GM19328 (cell line): Measurements from ENCODE around the gene LUZP2.

ENCODE experiments used
- ATAC-seq: cut with Tn5 transposase; IDR thresholded peaks from one replicate; pipeline ENCODE4 v1.9.1; 2021; ENCODE audit warnings: mild to moderate bottlenecking, moderate library complexity; ENCODE audit not compliant: unreplicated experiment

Gene LUZP2

DNA sequence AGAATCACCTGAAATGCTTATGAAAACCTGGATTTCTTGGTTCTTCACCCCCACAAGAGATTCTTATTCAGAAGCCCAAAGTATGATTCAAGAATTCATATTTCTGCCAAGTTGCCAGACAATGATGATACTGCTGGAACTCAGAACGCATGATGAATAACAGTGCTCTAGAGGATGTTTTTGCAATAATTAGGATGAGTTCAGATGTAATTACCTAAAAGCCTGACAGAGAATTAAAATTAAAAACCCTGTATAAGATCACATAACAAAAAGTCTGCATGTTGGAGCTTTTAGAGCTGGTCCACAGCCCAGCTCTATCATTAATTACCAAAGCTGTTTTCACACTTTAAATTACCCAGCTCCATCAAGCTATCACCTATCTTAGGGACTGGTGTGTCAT is 211.8 kb downstream of the LUZP2 start:
- ATAC-seq: no peak

DNA sequence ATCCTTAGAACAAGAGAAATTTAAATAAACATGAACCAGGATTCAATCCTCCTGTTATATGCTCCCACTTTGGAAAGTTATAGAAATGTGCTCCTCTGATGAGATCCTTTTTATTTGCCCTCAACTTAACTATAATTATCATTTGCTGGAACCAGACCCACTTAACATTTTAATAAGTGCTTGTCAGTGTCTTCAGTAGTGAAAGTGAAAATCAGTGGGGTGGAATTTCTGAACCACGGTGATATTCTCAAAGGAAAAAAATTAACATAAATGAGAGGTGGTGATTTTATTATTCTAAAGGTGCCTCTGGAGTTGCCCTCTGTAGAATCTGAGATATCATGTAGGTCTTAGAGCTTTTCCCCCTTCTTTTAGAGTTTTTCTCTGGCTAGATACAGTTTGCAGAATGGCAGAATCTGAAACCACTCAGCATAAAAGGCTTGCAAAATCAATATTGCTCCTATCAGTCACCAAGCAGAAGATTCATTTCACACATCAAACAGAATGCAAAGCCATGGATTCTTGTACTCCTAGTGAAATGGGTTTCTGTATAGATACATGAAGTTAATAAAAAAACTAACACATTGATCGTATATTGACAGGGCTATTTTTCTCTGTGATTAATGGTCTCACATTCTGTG is 213.2 kb downstream of the LUZP2 start:
- ATAC-seq: no peak

DNA sequence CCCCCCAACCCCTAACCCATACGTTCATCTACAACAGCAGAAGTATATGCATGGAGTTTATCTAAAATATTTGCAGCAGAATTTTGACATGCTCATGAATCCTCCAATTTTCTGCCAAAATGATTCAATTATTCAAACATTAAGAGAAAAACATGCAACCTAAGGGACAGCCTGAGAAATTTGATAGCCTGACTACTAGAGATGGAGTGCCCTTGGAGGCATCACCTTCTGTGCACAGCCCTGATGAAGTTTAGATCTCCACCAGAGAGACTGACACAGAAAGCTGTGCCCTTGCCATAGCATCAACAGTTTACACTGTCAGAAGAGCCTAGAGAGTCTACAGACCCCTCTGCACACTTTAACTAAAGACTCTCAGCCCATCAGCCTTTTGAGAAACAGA is 217.7 kb downstream of the LUZP2 start:
- no peak for ATAC-seq

- ATAC-seq: no peak
Measured at GRCh38 chr11:24716403-24716802, 219.6 kb downstream of the LUZP2 start.

DNA sequence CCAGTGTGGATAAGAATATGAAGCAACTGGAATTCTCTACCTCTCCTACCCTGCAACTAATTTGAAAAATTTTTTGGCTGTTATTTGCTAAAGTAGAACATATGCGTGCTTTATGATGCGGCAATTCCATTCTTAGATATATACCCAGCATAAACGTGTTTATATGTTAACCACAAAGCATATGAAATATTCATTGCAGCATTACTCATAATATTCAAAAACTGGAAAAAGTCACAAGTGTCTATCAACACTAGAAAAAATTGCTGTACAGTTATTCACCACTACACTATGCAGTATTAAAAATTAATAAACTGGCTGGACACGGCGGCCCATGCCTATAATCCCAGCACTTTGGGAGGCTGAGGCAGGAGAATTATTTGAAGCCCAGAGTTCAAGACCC is 226.4 kb downstream of the LUZP2 start:
- no peak for ATAC-seq

DNA sequence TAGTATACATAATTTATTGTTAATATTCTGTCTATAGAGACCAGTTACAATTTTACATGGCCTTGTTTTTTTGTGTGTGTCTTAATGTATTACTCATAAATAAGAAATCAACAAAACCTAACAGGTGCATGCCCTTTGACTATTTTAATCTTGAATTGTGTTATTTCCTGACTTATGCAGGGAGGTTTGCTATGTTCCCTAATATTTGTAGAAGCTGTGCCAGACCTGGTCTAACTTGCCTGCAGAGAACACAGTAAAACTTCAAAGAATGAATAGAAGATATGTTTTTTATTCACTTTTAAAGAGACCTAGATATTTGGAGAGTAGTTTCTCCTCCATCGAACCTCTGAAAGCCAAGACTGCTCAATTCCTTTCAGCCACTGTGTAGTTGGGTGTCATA is 234.7 kb downstream of the LUZP2 start:
- ATAC-seq: no peak

DNA sequence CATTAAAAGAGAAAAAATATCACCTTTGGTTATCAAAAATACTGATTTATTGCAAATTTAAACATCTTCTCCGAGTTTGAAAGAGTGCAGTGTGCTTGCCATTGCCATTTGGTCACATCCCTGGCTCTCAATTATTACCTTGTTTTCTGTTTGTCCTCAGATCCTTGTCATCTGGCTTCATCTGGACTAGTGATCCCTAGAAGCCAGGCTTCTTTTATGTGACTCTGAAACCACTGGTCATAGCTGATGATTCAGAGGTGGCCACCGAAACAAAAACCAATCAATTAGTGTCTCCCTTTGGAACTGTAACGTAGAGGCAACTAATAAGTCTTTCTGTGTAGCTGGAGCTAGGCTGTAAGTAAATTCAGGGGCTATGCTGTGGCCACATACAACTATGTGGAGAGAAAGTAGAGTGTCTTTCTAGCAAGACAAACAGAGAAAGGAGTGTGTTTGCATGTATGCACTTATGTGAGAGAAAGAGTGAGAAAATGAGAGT is 237.9 kb downstream of the LUZP2 start:
- no peak for ATAC-seq

DNA sequence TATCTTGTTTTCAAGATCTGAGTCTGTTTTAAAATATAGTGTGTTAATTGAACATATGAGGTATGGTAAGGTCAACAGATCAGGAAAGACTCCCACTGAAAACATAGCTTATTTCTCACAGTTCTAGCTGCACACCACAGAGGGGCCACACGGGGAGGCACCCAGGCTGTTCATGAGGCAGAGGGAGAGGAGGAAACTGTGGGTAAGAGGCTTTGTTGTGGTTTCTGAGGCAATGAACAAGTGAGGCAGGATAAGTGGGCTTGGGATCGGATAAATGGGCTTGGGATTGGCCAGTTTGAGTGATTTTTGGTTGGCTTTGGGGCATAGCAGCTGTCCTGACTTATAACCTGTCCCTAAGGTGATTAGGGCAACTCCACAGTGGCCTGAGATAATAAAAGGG is 242.1 kb downstream of the LUZP2 start:
- ATAC-seq: no peak

DNA sequence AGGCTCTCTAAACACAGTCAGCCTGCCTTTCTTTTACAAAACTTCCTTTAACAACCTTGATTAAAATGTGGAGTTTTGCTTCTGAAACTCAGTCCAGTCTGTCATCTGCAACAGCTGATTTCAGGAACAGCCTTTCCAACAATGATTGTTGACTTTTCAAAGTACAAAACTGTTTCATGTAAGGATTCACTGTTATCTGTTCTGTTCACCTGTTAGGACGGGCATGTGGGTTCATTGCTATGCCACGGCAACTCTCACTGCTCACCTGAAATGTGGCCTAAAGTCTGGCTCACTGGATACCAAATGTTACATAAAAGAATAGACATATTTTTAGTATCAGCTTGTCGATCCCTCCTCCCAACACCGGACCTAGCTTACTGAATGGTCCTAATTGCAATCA is 242.8 kb downstream of the LUZP2 start:
- no peak for ATAC-seq

GRCh38 chr11:24747275-24748251 is 250.7 kb downstream of the LUZP2 start:
- no peak for ATAC-seq

- ATAC-seq: no peak
Measured at GRCh38 chr11:24748261-24748660, 251.4 kb downstream of the LUZP2 start.

DNA sequence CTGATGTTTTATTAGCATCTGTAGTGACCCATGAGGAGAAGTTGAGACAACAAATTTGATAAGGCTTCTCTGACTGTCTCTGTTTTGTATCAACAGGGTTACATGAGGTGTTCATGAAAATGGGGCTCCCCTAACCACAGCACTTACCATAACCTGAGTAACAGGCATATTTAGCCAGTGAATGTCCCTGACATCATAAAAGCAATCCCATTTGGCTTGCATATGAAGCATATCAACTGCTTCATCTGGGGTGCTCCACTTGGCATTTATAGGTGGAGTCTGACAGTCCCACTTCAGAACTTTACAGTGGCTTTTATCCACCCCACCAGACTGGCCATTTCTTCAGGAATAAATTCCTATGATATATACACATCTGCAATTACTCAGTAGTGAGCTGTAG is 257.6 kb downstream of the LUZP2 start:
- no peak for ATAC-seq

DNA sequence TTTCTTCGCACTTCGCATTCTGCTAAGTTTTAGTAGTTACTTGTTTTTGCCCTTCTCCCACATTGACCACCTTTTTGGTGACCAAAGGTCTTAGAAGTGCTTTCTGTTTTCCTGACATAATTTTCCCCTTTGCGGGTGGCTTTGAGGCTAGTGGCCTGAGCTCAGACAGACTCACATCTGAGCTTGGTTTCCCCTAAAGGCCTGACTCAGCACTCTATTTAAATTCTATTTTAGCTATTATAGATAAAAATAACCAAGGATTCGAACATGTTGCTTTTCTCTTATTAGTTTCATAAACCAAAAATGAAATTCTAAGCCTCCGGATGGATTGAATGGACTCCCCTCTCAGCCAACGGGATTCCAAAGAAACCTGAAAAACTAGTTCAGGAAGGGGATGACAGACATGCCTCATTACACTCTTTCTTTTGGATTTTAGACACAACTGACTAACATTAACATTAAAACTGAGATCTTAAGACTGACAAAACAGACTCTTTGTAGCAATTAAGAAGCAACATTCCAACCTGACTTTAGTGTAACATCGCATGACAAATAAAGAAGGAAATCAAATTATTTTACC is 258.5 kb downstream of the LUZP2 start:
- ATAC-seq: no peak

DNA sequence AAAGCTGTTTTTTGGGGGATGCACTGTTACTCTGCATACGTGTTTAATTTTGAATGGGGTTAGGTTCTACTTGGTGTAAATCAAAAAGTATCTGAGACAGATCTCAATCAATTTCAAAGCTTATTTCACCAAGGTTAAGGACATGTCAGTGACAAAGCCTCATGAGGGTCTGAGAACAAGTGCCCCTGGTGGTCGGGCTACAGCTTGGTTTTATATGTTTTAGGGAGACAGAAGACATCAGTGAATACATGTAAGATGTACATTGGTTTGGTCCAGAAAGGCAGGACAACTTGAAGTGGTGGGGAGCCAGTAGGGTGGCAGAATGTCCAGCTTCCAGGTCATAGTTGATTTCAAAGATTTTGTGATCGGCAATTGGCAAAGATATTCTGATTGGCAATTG is 262.9 kb downstream of the LUZP2 start:
- no peak for ATAC-seq

GRCh38 chr11:24760681-24761080 is 263.8 kb downstream of the LUZP2 start:
- no peak for ATAC-seq

DNA sequence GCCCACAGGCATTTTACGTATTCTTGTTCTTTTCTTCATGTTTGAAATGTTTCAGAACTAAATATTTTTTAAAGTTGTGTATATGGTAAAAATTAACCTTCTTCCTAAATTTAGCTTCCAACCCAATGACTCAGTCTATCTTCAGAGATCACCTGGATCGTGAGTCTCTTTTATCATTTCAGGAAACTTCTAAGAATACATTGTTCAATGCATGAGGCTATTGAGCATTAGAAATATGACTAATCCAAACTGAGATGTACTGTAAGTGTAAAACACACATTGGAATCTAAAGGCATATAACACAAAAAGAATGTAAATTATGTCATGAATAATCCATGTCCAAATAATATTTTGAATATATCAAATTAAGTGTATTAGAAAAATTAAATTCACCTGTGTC is 265.2 kb downstream of the LUZP2 start:
- no peak for ATAC-seq

DNA sequence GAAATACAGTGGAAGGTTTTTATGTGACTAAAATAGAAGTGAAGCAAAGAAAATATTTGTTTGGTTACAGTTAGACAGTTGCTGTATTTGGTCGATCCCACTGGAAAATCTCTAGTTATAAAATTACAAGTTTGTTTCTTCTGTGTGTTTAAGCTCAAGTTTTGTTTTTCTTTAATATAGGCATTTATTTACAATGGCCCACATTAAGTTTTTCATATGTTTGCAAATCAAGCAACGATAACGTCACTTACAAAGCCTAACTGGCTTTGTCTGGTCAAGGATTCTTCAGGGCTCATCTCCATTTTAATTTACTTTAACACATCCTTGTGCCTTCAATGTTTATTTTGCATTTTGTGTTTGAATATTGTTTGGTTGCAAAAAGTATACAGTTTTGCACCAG is 270.6 kb downstream of the LUZP2 start:
- no peak for ATAC-seq

DNA sequence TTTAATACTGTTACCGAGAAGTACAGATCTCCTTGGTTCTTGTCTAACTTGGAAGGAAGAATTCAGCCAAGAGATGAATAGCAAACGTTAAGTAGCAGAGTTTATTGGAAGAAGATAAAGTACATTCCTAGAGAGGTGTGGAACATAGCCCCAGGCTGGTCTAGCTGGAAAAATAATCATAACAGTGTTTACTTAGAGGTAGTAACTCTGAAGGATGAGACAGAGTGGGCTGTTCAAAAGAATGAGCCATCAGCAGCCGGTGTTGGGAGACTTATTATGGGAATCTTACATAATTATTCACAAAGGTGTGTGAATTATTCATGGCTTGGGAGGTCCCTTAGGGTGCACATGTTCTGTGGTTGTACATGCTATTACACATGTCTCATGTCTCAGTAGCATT is 276.5 kb downstream of the LUZP2 start:
- no peak for ATAC-seq

- no peak for ATAC-seq
Measured at GRCh38 chr11:24779791-24780190, 282.9 kb downstream of the LUZP2 start.

- no peak for ATAC-seq
Measured at GRCh38 chr11:24781288-24781687, 284.4 kb downstream of the LUZP2 start.

- no peak for ATAC-seq
Measured at GRCh38 chr11:24793479-24793878, 296.6 kb downstream of the LUZP2 start.

DNA sequence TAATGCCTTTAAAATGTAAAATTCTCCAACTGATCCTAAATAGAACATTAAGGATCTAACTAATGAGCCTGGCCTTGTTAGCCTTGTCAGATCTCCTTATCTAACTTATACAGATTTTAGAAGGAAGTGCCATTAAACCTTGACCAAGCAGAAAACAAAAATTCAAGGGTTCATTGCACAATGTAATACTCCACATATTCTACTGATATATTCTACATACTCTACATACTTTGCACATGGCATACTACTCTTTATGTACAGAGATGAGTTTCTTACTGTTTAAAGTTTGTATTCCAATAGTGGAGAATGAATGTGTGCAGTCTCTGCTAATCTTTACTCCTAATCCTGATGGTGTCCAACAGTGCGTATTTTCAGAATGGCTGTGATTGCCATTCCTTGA is 297.2 kb downstream of the LUZP2 start:
- ATAC-seq: no peak
